GM19239 (cell line): Measurements from ENCODE around the gene UVSSA.

Source experiments
- DNase-seq: peaks from one replicate; pipeline ENCODE4 v3.0.0; 2011; ENCODE audit warnings: low spot score; ENCODE audit not compliant: insufficient read length
- FAIRE-seq: peaks from 2 replicates; lab custom pipeline; 2011; peaks lifted over from hg19 to GRCh38; lab: Jason Lieb, UNC

UVSSA gene, protein sequence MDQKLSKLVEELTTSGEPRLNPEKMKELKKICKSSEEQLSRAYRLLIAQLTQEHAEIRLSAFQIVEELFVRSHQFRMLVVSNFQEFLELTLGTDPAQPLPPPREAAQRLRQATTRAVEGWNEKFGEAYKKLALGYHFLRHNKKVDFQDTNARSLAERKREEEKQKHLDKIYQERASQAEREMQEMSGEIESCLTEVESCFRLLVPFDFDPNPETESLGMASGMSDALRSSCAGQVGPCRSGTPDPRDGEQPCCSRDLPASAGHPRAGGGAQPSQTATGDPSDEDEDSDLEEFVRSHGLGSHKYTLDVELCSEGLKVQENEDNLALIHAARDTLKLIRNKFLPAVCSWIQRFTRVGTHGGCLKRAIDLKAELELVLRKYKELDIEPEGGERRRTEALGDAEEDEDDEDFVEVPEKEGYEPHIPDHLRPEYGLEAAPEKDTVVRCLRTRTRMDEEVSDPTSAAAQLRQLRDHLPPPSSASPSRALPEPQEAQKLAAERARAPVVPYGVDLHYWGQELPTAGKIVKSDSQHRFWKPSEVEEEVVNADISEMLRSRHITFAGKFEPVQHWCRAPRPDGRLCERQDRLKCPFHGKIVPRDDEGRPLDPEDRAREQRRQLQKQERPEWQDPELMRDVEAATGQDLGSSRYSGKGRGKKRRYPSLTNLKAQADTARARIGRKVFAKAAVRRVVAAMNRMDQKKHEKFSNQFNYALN

DNA sequence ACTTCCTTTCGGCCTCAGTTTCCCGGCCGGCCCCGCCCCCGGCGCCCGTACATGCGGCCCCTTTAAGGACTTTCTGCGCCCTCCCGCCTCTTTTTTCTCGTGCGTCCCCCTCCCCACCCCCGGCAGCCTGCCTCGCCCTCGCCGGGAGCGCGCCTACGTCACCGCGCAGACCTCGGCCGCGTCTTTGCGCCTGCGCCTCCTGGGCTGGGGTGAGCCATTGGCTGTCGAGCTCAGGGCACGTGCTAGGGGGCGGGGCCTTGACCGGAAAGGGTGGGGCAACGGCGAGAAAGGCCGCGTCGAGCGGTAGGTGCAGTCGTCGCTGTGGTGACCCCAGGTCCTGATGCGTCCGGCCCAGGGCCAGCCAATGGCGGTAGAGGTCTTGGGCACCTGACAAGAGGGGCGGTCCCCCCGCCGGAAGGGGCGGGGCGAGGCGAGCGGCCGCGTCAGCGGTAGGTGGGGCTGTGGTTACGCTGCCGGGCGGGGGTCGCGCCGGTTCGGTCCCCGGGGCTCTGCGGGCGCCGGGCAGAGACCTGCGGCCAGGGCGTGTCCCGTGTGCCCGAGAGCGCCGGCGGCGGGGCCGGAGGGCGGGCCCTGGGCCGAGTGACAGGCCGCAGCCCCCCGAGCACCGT, at the start of gene UVSSA:
UVSSA (plus strand) TSS at position 428 of the 629 bp plus-strand sequence. CDS start 884 bp downstream, outside the sequence.
- DNase-seq, result peak; percentile 100
- peak; percentile 98 for FAIRE-seq

DNA sequence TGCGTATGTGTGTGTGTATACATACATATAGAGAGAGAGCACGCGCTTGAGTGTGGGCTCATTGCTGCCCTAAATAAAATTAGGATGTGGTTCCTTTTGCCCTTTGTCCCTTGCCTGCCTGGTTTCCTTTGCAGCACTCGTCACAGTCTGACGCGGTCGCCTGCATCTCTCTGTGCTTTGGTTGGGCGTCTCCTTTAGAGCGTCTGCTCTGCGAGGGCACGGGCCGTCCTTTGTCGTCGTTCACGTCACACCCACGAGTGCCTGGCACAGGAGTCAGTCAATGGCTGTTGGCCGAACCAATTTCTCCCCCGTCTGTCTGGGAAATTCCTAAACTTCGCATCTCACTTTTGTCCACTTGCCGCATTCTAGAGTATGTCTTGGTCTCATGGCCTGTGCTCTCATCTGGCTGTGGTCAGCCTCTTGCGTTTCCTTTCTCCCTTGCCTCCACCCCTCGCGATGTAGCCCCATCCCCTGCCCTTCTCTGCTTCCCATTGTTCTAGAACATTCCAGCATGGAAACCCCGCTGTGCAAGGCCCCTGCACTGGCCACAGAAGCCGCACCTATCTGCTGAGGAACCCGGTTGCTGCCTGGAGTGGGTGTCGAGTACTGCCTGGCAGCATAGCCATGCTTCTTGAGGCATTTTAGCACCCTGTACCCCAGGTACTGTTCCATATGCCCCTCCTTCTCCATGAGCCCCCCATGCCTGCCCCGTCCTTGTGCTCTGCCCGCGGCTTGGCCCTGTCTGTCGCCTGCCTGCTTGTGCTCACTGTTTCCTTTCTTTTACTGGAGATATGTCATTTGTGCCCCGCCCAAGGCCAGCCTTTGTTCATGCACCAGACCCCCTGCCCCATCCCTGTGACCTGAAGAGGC, 49.3 kb upstream of the UVSSA start:
- FAIRE-seq, result no peak
- no peak for DNase-seq

DNA sequence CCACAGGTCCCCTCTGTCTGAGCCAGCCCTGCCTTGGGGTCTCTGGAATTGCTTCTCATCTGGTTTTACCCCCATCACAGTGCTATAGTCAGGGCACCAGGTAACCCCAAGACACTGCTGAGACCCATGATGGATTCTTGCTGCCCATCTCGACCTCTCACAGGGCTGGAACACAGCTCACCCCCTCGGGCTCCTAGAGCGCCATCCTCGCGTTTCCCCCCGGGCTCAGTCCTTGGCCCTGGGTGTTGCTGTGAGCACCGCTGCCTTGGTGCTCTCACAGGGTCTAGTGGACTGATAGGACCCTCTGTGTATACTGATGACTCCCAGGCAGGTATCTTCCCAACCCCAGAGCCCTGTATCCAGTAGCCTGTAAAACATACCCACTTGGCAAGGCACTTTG, 48.5 kb upstream of the UVSSA start:
- DNase-seq (no peak), FAIRE-seq (no peak)

DNA sequence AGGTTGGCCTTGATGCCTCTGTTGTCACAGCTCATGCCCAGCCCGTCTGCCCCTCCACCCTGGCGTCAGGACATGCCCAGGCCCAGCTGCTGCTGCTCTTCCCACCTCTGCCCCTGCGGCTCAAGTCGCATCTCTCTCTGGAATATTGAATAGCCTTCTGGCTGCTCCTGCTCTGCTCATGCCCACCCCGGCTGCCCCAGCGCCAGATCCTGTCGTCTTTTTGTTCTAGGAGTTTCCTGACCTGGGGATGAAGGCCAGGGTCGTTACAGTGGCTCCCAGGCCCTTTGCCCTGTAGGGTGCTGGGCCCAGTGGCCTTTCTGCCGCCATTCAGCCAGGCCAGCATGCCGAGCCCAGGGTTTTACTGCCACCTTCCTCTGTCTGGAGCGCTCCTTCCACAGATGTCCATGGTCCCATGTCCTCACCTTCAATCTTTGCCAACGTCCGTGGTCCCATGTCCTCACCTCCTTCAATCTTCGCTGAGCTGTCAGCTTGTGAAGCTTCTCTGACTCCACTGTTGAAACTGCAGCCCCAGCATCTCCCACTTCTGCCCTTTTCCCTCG, 47.6 kb upstream of the UVSSA start:
- FAIRE-seq (no peak), DNase-seq (no peak)

DNA sequence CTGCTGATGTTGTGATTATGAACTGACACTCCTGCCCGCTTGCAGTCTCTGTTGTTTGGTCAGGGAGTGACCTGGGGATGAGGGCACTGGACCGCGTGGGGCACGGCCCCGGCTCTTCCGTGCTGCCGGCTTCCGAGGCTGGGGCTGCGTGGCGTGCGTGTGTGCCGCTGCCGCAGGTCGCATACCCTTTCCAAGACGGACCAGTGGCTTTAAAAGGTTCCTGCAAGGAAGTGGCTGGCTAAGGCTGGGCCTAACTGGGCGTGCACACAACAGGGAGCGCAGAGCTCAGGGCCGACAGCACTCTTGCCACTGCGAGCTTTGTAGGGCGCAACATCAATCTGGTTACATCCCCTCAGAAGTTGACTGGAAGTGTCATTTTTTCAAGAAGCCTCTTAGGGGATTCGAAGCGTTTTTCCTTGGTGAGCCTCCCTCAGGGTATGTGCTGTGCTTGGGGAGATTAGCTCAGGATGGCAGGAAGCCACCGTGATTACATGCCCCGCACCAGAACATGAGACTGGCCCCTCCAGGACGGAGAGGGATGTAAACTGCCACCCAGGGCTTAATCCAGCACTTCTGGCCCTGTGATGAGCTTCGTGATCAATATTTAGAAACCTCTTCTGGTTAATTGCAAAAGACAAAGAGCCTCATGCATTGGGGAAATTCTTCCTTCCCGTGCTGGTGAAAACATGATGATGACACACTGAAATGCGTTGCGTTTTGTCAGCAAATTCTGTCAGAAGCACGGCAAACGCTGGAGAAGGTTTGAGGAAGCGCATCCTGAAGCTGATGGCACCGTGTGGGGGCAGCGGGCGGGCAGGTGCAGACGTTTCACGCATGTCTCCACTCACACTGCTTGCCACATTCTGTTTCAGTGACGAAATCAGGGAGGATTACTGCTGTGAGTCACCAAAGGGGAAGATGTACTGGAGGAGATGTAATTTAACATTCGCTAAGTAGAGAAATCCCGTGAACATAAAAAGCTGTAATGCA, 46.2 kb upstream of the UVSSA start:
- FAIRE-seq (no peak), DNase-seq (no peak)

DNA sequence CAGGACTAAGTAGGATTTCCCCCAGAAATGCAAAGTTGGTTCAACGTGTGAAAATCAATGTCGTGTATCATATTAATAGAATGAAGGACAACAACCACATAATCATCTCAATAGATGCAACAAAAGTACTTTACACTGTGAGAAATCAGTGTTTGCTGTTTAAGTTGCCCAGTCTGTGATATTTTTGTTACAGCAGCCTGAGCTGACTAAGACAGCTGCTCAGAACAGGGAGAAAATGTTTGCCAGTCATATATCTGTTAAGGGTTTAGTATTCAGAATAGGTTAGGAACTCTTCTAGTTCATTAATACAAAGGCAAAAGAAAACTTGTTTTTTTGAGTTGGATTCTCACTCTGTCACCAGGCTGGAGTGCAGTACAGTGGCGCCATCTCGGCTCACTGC, 44.8 kb upstream of the UVSSA start:
- DNase-seq, result no peak
- no peak for FAIRE-seq

DNA sequence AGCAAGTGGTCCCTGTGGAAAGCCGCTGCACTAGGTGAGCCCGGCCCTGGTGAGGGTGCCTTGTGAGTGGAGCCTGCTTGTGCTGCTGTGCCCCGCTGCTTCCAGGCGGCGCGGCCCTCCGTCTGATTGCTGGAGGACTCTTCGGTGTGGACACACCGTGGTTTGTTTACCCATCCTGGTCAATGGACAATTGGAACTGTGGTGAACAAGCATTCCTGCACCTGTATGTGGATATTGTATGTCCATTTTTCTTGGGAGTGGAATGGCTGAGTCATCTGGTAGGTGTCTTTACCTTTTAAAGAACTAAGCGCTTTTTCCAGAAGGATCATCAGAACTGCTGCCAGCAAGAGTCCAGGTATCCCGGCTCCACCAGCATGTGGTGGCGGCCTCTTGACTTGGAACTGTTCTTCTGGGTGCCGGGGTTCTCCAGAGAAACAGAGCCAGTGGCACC, 41.7 kb upstream of the UVSSA start:
- FAIRE-seq, result no peak
- DNase-seq, result no peak

DNA sequence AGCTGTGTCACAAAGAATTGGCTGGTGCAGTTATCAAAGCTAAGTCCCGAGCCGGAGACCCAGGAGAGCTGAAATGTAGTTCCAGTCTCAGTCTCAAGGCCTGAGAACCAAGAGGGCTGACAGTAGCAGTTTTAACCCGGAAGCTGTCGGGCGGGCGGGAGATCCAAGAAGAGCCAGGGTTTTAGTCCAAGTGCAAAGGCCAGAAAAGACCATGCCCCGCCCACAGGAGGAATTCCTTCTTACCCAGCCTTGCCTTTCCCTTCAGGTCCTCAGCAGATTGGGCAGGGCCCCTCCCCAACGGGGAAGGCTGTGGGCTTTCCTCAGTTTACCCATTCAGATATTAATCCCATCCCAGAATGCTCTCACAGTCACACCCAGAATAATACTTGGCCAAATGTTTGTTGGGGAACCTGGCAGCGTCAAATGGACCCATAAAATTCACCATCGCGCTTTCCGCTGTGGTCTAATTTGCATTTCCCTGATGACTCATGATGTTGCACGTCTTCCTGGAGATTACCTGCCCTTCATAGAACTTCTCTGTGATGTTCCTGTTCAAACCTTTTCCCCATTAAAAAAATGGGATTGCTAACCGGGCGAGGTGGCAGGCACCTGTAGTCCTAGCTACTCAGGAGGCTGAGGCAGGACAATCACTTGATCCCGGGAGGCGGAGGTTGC, 41.1 kb upstream of the UVSSA start:
- no peak for DNase-seq
- no peak for FAIRE-seq

DNA sequence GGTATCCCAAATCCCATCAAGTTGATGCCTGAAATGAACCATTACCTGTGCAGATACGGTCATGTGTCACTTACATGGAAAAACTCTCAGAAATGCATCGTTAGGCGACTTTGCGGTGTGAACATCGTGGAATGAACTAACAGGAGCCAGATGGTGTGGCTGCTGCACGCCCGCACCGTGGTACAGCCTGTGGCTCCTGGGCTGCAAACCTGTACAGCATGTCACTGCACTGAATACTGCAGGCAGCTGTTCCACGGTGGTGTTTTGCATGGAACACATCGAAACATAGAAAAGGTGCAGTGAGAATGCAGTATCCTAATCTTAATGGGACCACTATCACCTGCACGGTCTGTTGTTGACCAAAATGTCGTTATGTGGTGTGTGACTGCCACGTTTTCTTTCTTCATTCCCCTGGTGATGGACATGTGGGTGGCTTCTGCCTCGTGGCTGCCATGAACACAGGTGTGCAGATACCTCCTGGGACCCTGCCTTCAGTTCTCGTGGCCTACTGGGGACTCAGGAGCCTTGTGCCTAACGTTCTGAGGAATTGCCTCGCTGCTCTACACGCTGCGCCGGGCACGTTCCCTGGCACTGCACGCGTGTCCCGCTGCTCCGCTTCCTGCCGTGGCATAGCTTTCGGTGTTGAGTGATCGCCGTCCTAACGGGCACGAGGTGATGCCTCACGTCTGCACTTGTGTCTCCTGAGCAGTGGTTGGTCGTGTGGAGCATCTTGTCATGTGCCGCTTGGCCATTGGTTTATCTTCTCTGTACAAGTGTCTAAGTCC, 38.9 kb upstream of the UVSSA start:
- DNase-seq, result no peak
- FAIRE-seq, result no peak

DNA sequence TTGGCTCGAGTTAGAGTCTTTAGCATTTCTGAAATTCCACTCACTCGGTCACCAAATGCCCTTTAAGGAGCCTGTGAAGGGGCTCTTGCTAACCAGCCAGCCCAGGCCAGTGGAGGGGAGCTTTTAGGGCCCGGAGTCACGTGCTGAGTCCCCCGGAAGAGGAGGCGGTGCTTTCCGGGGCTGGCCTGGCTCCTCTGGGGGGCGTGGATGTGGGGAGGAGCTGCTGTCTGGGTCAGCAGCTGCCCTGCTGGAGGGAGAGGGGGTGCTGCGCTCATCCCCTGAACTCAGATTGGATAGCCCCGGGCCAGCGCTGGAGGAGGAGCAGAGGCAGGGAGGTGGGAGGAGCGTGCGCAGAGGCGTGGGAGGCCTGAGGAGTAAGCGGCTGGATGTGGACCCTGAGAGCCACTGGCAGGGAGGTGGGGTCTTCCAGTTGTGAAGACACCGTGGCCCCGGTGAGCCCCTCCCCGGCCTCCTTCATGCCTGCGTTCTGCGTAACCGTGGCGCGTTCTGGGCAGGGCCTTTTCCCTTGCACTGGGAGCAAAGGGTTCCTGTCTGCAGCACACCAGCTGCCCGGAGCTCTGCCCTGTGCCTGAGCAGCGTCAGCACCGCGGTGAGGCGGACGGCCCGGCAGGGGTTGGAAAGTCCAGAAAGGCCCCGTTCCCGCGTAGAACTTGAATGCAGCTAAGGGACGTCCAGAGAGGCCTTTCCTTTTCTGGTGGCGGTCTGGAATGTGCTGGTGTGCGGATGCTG, 37.6 kb upstream of the UVSSA start:
- FAIRE-seq (peak; percentile 80), DNase-seq (peak; percentile 98)

DNA sequence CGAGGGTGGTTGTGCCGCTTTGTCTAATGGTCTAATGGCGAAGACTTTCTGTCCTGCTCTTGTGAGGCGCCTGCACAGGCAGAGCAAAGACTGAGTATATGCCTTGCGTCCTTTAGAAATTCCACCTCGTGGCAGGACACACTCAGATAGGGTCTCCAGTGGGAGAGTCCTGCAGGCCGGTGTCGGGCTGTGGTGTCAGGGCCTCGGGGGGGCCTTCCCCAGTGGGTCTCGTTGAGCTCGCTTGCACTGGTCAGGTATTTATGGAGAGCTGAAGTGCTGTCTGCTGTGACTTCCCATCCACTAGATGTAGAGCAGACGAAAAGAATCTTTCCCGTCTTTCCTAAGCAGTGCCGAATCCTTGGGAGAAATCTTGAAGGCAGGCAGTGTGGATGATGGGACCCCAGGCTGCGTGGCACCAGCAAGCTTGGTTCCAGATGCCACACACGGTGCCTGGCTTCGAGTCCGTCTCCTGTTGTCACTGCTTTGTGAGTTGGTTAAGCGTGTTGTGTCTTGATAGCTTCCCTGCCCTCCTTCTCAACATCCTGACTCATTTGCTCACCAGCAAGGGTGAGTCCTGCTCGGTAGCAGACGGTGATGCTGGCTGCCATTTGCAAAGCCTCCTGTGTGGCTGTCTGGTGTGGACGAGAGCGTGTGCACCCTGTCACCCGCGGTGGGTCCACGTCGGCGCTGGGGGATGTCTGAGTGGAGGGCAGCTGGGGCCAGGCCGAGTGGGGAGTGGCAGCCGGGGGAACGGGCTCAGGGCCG, 36.8 kb upstream of the UVSSA start:
- FAIRE-seq (no peak), DNase-seq (no peak)

DNA sequence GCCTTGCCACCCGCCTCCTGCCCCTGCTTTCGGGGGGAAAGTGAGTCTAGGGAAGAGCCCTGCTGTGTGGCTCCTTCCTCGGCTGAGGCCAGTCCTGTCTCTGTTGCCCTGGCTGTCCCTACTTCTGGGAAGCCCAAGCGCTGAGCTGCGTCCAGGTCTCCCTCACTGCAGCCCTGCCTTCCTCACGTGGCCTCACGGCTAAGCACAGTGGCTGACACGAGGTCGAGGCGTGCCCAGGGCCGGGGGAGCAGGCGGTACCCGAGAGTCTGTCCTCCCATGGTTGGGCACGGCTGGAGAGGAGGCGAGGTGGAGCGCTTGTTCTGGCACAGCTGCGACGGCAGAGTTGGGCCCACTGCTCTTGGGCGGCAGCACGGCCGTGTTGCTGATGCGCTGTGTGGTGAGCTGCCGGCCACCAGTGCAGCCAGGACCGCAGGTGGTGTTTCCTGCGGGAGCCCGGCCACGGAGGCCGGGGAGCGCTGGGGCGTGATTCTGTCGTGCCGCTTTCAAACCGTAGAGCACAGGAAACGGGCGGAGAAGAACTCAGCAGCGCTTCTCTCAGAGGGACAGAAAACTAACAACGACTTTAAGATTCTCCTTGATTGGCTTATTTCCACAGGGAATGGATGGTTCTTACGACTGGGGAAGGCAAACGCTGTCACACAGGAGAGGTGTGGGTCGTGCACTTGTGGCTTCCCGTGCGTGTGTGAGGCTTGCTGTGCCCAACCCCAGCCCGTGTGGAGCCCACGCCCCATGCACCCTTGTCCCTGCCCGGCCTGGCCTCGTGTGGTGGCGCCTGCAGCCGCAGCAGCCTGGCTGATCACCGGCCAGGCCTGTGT, 36.0 kb upstream of the UVSSA start:
- FAIRE-seq (no peak), DNase-seq (no peak)

DNA sequence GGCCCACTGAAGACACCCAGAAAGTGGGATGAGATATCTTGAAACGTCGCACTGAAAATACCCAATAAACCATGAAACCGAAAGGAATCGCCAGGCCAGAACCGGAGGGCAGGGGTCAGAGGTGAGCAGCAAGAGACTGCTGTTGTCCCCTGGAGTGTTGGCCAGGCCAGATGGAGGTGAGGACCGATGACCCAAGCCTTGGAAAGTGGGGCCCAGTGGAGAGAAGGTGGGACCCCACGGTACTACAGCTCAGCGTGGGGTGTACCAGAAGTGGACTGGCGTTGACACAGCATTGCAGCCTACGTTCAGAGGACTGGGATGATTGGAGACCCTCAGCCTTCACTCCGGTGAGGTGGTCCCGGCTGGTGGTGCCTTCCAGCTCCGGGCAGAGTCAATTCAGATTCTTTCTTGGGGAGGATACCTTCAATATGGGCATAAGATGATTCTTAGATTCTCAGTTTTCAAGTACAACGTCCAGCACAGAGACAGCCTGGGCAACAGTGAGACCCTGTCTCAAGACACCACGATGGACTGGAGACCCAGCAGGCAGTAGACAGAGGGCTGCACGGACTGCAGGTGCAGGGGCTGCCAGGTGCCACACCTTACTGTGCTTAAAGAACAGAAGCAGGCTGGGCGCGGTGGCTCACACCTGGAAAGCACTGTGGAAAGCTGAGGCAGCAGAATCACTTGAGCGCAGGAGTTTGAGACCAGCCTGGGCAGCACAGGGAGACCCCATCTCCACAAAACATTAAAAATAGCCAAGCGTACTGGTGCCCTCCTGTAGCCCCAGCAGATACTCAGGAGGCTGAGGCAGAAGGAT, 34.0 kb upstream of the UVSSA start:
- FAIRE-seq (no peak), DNase-seq (no peak)

DNA sequence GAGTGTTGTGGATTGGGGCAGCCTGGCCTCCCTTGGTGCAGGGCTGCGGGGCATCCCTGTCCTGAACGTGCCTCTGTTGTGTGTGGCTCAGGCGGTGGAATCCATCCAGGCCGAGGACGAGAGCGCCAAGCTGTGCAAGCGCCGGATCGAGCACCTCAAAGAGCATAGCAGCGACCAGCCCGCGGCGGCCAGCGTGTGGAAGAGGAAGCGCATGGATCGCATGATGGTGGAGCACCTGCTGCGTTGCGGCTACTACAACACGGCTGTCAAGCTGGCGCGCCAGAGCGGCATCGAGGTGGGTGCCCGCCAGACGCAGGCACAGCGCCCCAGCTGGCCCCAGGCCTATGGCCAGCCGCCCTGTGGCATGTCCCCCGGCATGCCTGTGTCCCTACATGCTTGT, 31.7 kb upstream of the UVSSA start:
- no peak for FAIRE-seq
- DNase-seq, result no peak
